Erythroblast (primary cell): ENCODE results near the gene LINGO1.

Experiments used
- GATA1 ChIP-seq: IDR thresholded peaks from 2 replicates; pipeline ENCODE4 v1.6.1; 2011; ENCODE audit warnings: low read depth, mild to moderate bottlenecking, control low read depth, low read length, moderate library complexity
- POLR2A ChIP-seq: IDR thresholded peaks from 2 replicates; pipeline ENCODE4 v1.6.1; 2011; ENCODE audit warnings: mild to moderate bottlenecking, low read length

- TF ChIP-seq POLR2A (no peak), GATA1 (no peak)
These were observed 11.6 kb downstream of the LINGO1 start for GRCh38 chr15:77620960-77621647.
